Measurements from ENCODE around the gene GPR87. TPM values are rescaled to one million over a fixed set of nuclear protein-coding genes. Genes with fewer than 3 reads are reported as not detected.

GPR87 gene
- polyA plus RNA-seq, 1 donor (not counting 4 experiments of a cell fraction or from before 2014, with no cell fraction given): 109 TPM

GRCh38 chr3:151281671-151282324 lies 34.8 kb downstream of the GPR87 start:
- Histone ChIP-seq H3K27me3 (ENCODE audit: control insufficient read depth, extremely low read depth, insufficient read depth, low read length) (no peaks in the 10 kb centered on the region), H3K4me3 (ENCODE audit: control insufficient read depth in 2 of 3, extremely low read depth in 1 of 3, insufficient read depth in 2 of 3, low read depth in 1 of 3, low read length in 3 of 3) (no peak overlapping the region), H4K20me1 (ENCODE audit: control insufficient read depth, extremely low read depth, insufficient read depth, low read length) (no peaks in the 10 kb centered on the region), H3K9me3 (ENCODE audit: control insufficient read depth, low read depth, low read length) (no peaks in the 10 kb centered on the region), H3K27ac (ENCODE audit: control insufficient read depth, insufficient read depth, low read length) (no peak overlapping the region), H2AFZ (ENCODE audit: control insufficient read depth, low read length) (no peak overlapping the region), H3K4me2 (ENCODE audit: control insufficient read depth, extremely low read depth, insufficient read depth, low read depth, low read length) (no peak overlapping the region), H3K9ac (ENCODE audit: control insufficient read depth, extremely low read depth, insufficient read depth, low read length) (no peak overlapping the region), H3K79me2 (ENCODE audit: control insufficient read depth, insufficient read depth, low read length) (no peaks in the 10 kb centered on the region), H3K4me1 (ENCODE audit: control insufficient read depth, extremely low read depth, insufficient read depth, low read length) (no peaks in the 10 kb centered on the region), H3K9me1 (ENCODE audit: control insufficient read depth, extremely low read depth, insufficient read depth, low read length) (no peaks in the 10 kb centered on the region), H3K36me3 (ENCODE audit: control insufficient read depth in 2 of 2, extremely low read depth in 1 of 2, insufficient read depth in 2 of 2, low read length in 2 of 2) (no peaks in the 10 kb centered on the region)
- dilution Hi-C loops (cut with MboI; ENCODE audit: extremely low pct_ligation_motif_present, low sequenced_read_pairs): no loop called here
- FAIRE-seq: no peak
- TF ChIP-seq CTCF (optimal IDR thresholded peaks at IDR 0.05 in 1 of 3, IDR thresholded peaks at IDR 0.05 in 1 of 3, conservative IDR thresholded peaks at IDR 0.05 in 1 of 3; ENCODE audit: extremely low read depth in 1 of 3, insufficient read depth in 2 of 3, low read length in 3 of 3) (no peak), EZH2 (IDR thresholded peaks at IDR 0.05; ENCODE audit: low read length) (no peak)
- DNase-seq (ENCODE audit: low read depth, low spot score): no peak

DNA sequence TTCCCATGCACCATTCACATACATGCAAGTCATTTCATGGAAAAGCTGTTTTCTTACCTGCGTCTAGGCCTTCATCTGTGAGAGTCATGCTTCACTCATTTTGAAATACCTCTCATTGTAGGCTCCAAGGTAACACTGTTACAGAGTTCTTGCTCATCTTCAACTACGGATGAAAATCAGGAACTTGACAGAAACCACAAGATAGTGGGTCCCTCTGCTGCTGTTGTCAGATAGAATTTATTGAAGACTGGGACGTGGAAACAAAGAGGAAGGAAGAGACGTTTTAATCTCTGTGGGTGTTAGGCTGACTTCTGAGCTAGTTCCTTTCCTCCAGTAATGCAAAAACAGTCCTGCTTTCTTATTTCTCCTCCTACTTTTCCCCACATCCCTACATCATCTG lies 38.4 kb downstream of the GPR87 start, which contains the start of gene P2RY14:
TSS of gene P2RY14 (minus strand) at position 313 of the 400 bp plus-strand sequence. CDS start 64,226 bp downstream, outside the sequence.
- no peak for TF ChIP-seq EZH2 (IDR thresholded peaks at IDR 0.05; ENCODE audit: low read length)
- TF ChIP-seq CTCF (optimal IDR thresholded peaks at IDR 0.05 in 1 of 3, IDR thresholded peaks at IDR 0.05 in 1 of 3, conservative IDR thresholded peaks at IDR 0.05 in 1 of 3; ENCODE audit: extremely low read depth in 1 of 3, insufficient read depth in 2 of 3, low read length in 3 of 3): no peak
- Histone ChIP-seq H3K27me3 (ENCODE audit: control insufficient read depth, extremely low read depth, insufficient read depth, low read length) (no peaks in the 10 kb centered on the region), H3K79me2 (ENCODE audit: control insufficient read depth, insufficient read depth, low read length) (no peaks in the 10 kb centered on the region), H3K4me3 (ENCODE audit: control insufficient read depth in 2 of 3, extremely low read depth in 1 of 3, insufficient read depth in 2 of 3, low read depth in 1 of 3, low read length in 3 of 3) (no peak within 1 kb of the TSS), H3K4me1 (ENCODE audit: control insufficient read depth, extremely low read depth, insufficient read depth, low read length) (no peaks in the 10 kb centered on the region), H3K27ac (ENCODE audit: control insufficient read depth, insufficient read depth, low read length) (no peak within 1 kb of the TSS), H3K36me3 (ENCODE audit: control insufficient read depth in 2 of 2, extremely low read depth in 1 of 2, insufficient read depth in 2 of 2, low read length in 2 of 2) (no peaks in the 10 kb centered on the region), H3K9me1 (ENCODE audit: control insufficient read depth, extremely low read depth, insufficient read depth, low read length) (no peaks in the 10 kb centered on the region), H3K4me2 (ENCODE audit: control insufficient read depth, extremely low read depth, insufficient read depth, low read depth, low read length) (no peak within 1 kb of the TSS), H3K9me3 (ENCODE audit: control insufficient read depth, low read depth, low read length) (no peaks in the 10 kb centered on the region), H2AFZ (ENCODE audit: control insufficient read depth, low read length) (no peak within 1 kb of the TSS), H4K20me1 (ENCODE audit: control insufficient read depth, extremely low read depth, insufficient read depth, low read length) (no peaks in the 10 kb centered on the region), H3K9ac (ENCODE audit: control insufficient read depth, extremely low read depth, insufficient read depth, low read length) (no peak within 1 kb of the TSS)
- FAIRE-seq (no peak), DNase-seq (ENCODE audit: low read depth, low spot score) (no peak)
- dilution Hi-C loops (cut with MboI; ENCODE audit: extremely low pct_ligation_motif_present, low sequenced_read_pairs): no loop called here

Measured in keratinocyte (primary cell).